ENCODE measurements around the gene ENO4.

ENO4 gene

DNA sequence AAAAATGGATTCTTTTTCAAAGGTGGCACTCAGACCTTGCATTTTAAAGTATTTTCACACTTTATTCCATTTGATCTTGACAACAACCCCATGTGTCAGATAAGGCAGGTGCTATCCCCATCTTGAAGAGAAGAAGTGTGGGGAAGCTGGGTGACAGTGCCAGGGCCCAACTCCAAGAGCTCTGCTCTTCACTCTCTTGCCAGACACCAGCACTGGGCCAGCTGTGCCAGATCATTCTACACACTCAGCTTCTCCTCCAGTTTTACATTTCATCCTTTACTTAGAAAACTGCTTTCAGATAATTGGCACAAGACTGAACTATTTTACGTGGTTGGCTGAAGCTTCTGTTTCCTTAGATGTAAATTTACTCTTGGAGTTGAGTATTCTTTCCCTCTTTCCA lies 64.4 kb downstream of the ENO4 start:
- TF ChIP-seq FOXM1 (IDR thresholded peaks at IDR 0.05; ENCODE audit: borderline replicate concordance, low read depth) (no peak), CEBPB (IDR thresholded peaks at IDR 0.05) (no peak), NFIC (IDR thresholded peaks at IDR 0.05) (no peak), TCF12 (IDR thresholded peaks at IDR 0.05; ENCODE audit: low read depth) (no peak), RAD21 (IDR thresholded peaks at IDR 0.05; ENCODE audit: low read depth) (no peak), TAF1 (IDR thresholded peaks at IDR 0.05; ENCODE audit: low read depth) (no peak)
- TF ChIP-seq, protein P1, sequence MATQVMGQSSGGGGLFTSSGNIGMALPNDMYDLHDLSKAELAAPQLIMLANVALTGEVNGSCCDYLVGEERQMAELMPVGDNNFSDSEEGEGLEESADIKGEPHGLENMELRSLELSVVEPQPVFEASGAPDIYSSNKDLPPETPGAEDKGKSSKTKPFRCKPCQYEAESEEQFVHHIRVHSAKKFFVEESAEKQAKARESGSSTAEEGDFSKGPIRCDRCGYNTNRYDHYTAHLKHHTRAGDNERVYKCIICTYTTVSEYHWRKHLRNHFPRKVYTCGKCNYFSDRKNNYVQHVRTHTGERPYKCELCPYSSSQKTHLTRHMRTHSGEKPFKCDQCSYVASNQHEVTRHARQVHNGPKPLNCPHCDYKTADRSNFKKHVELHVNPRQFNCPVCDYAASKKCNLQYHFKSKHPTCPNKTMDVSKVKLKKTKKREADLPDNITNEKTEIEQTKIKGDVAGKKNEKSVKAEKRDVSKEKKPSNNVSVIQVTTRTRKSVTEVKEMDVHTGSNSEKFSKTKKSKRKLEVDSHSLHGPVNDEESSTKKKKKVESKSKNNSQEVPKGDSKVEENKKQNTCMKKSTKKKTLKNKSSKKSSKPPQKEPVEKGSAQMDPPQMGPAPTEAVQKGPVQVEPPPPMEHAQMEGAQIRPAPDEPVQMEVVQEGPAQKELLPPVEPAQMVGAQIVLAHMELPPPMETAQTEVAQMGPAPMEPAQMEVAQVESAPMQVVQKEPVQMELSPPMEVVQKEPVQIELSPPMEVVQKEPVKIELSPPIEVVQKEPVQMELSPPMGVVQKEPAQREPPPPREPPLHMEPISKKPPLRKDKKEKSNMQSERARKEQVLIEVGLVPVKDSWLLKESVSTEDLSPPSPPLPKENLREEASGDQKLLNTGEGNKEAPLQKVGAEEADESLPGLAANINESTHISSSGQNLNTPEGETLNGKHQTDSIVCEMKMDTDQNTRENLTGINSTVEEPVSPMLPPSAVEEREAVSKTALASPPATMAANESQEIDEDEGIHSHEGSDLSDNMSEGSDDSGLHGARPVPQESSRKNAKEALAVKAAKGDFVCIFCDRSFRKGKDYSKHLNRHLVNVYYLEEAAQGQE (IDR thresholded peaks at IDR 0.05; ENCODE audit: low read depth), result no peak
- TF ChIP-seq, protein P2, sequence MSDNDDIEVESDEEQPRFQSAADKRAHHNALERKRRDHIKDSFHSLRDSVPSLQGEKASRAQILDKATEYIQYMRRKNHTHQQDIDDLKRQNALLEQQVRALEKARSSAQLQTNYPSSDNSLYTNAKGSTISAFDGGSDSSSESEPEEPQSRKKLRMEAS (IDR thresholded peaks at IDR 0.05), result no peak

DNA sequence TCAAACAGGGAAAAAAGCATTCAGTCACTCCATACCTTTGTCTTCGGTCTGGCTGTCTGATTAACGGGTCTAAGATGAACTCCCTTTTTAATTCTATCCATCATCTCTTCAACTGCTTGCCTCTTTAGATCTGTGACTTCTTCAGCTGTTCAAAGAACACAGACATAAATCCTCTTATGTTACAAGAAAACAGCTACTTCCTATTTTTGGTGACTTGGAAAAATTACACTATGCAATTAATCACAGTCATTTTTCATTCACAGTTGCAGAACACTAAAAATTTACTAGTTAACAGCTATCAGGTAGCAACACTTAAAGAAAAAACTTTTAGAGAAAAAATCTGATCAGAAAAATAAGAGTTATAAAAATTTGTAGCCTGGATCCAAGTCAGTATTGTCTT lies 66.0 kb downstream of the ENO4 start:
- no peak for TF ChIP-seq NFIC (IDR thresholded peaks at IDR 0.05)
- TF ChIP-seq YY1 (IDR thresholded peaks at IDR 0.05; ENCODE audit: low read depth), result no peak
- TF ChIP-seq, protein P3, sequence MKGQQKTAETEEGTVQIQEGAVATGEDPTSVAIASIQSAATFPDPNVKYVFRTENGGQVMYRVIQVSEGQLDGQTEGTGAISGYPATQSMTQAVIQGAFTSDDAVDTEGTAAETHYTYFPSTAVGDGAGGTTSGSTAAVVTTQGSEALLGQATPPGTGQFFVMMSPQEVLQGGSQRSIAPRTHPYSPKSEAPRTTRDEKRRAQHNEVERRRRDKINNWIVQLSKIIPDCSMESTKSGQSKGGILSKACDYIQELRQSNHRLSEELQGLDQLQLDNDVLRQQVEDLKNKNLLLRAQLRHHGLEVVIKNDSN (IDR thresholded peaks at IDR 0.05), result no peak
- no peak for TF ChIP-seq RAD21 (IDR thresholded peaks at IDR 0.05; ENCODE audit: low read depth)
- no peak for TF ChIP-seq EP300 (IDR thresholded peaks at IDR 0.05; ENCODE audit: borderline replicate concordance)
- no peak for TF ChIP-seq TCF12 (IDR thresholded peaks at IDR 0.05; ENCODE audit: low read depth)
- TF ChIP-seq CREB1 (IDR thresholded peaks at IDR 0.05; ENCODE audit: low read depth), result no peak
- TF ChIP-seq CEBPB (IDR thresholded peaks at IDR 0.05), result no peak
- TF ChIP-seq ZBTB7A (IDR thresholded peaks at IDR 0.05; ENCODE audit: low read depth), result no peak
- TF ChIP-seq TAF1 (IDR thresholded peaks at IDR 0.05; ENCODE audit: low read depth), result no peak

DNA sequence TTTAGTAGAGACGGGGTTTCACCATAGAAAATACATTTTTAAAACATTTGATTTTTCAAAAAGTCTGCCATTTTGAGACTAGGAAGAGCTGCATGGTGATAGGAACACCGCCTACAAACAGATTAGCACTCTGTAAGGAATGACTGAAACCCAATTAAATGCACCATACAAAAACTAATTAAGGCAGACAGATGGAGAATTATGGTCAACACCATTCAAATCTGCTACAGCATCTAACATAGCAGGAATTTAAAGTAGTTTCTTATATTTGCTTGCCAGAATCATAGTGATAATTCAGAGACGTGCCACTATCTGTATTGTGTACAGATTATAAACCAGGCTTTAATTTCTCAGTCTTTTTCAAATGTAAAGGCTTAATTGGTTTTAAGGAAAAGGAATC lies 68.2 kb downstream of the ENO4 start:
- TF ChIP-seq EP300 (IDR thresholded peaks at IDR 0.05; ENCODE audit: borderline replicate concordance) (no peak), TAF1 (IDR thresholded peaks at IDR 0.05; ENCODE audit: low read depth) (no peak), EGR1 (IDR thresholded peaks at IDR 0.05) (no peak)

DNA sequence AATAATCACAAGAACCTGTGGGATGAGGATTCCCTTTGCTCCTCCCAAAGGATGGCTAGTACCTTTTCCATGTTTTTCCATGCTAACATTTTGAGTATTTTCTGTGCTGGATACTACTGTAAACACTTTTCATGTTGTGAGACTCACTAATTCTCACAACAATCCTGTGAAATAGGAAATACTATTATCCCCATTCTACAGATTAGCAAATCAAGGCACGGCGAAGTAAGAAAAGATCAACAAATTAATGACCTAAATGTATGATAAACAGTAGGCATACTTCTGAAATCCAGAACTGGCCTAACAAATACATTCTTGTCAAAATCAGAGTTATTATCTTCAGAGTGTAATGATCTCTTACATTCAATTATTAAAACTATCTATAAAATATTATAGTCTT lies 69.3 kb downstream of the ENO4 start:
- TF ChIP-seq EP300 (IDR thresholded peaks at IDR 0.05; ENCODE audit: borderline replicate concordance) (no peak), RAD21 (IDR thresholded peaks at IDR 0.05; ENCODE audit: low read depth) (no peak), ZBTB7A (IDR thresholded peaks at IDR 0.05; ENCODE audit: low read depth) (no peak), TCF12 (IDR thresholded peaks at IDR 0.05; ENCODE audit: low read depth) (no peak), TAF1 (IDR thresholded peaks at IDR 0.05; ENCODE audit: low read depth) (no peak), CEBPB (IDR thresholded peaks at IDR 0.05) (no peak), TEAD4 (IDR thresholded peaks at IDR 0.05) (no peak), NFIC (IDR thresholded peaks at IDR 0.05) (no peak), YY1 (IDR thresholded peaks at IDR 0.05; ENCODE audit: low read depth) (no peak), CREB1 (IDR thresholded peaks at IDR 0.05; ENCODE audit: low read depth) (no peak), EGR1 (IDR thresholded peaks at IDR 0.05) (no peak), FOXM1 (IDR thresholded peaks at IDR 0.05; ENCODE audit: borderline replicate concordance, low read depth) (no peak)
- TF ChIP-seq, protein P1 (IDR thresholded peaks at IDR 0.05; ENCODE audit: low read depth), result no peak
- TF ChIP-seq, protein P3 (IDR thresholded peaks at IDR 0.05), result no peak
- TF ChIP-seq, protein P2 (IDR thresholded peaks at IDR 0.05), result no peak

DNA sequence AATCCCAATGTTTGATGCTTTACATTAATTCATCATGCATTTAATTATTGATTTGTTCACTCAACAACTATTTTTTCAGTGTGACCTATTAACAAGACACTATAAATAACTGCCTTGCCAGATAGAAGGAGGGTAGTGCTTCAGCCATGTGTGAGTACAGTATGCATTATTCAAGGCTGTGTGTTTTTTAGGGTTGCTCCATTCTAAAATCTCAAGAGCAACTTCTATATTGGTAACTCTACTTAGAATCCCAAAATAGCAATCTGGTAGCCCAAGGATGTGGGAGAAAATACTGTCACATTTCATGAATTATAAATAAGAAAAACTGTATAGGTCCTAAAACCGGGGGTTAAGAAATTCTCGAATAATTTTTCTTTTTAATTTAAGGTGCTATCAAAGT lies 69.9 kb downstream of the ENO4 start:
- TF ChIP-seq, protein P3 (IDR thresholded peaks at IDR 0.05), result no peak
- TF ChIP-seq CREB1 (IDR thresholded peaks at IDR 0.05; ENCODE audit: low read depth), result no peak
- no peak for TF ChIP-seq ZBTB7A (IDR thresholded peaks at IDR 0.05; ENCODE audit: low read depth)
- TF ChIP-seq EGR1 (IDR thresholded peaks at IDR 0.05), result no peak
- no peak for TF ChIP-seq NFIC (IDR thresholded peaks at IDR 0.05)
- TF ChIP-seq YY1 (IDR thresholded peaks at IDR 0.05; ENCODE audit: low read depth), result no peak
- no peak for TF ChIP-seq EP300 (IDR thresholded peaks at IDR 0.05; ENCODE audit: borderline replicate concordance)
- no peak for TF ChIP-seq CEBPB (IDR thresholded peaks at IDR 0.05)
- TF ChIP-seq, protein P1 (IDR thresholded peaks at IDR 0.05; ENCODE audit: low read depth), result no peak
- no peak for TF ChIP-seq TEAD4 (IDR thresholded peaks at IDR 0.05)
- no peak for TF ChIP-seq TCF12 (IDR thresholded peaks at IDR 0.05; ENCODE audit: low read depth)
- TF ChIP-seq, protein P2 (IDR thresholded peaks at IDR 0.05), result no peak
